CD14-positive monocyte (primary cell): Measurements from ENCODE around the gene NCL. TPM values are rescaled to one million over a fixed set of nuclear protein-coding genes. Genes with fewer than 3 reads are reported as not detected.

ENCODE experiments used
- DNase-seq, 3 donors: peaks; one replicate each; pipeline ENCODE4 v3.0.0-alpha.2; 2011 to 2022
- H2AFZ ChIP-seq: 2 replicates; pipeline ENCODE4 v1.6.0; 2012; ENCODE audit warnings: mild to moderate bottlenecking, low read depth, low read length, inconsistent platforms; ENCODE audit not compliant: insufficient read depth, poor library complexity, severe bottlenecking
- H3K27ac ChIP-seq, 2 donors: 1 replicate in 1 of 2; 2 replicates in 1 of 2; pipeline ENCODE4 v1.5.1; 2012 to 2013; ENCODE audit warnings: low read length in 2 of 2, control low read depth in 1 of 2, inconsistent platforms in 1 of 2, low read depth in 1 of 2, mild to moderate bottlenecking in 1 of 2
- H3K27me3 ChIP-seq, 2 donors: one replicate each; pipeline versions ENCODE4 v1.6.0 to v1.6.1; 2011 to 2013; ENCODE audit warnings: low read length in 2 of 2; ENCODE audit not compliant: control insufficient read depth in 2 of 2, insufficient read depth in 2 of 2
- H3K36me3 ChIP-seq, 2 donors: replicated peaks in 1 of 2; 1 replicate in 1 of 2; 2 replicates in 1 of 2; pipeline versions ENCODE4 v1.5.1 to v1.6.1; 2012 to 2013; ENCODE audit warnings: low read length in 2 of 2, control low read depth in 1 of 2, inconsistent platforms in 1 of 2, mild to moderate bottlenecking in 1 of 2; ENCODE audit not compliant: insufficient read depth in 2 of 2, control insufficient read depth in 1 of 2
- H3K4me1 ChIP-seq, 2 donors: 1 replicate in 1 of 2; 2 replicates in 1 of 2; pipeline versions ENCODE4 v1.5.1 to v1.6.1; 2012 to 2013; ENCODE audit warnings: low read length in 2 of 2, control low read depth in 1 of 2, inconsistent platforms in 1 of 2, mild to moderate bottlenecking in 1 of 2, moderate library complexity in 1 of 2; ENCODE audit not compliant: insufficient read depth in 2 of 2, control insufficient read depth in 1 of 2
- H3K4me2 ChIP-seq: replicated peaks from 2 replicates; pipeline ENCODE3; 2012; ENCODE audit warnings: low read length, moderate library complexity, mild to moderate bottlenecking; ENCODE audit not compliant: poor library complexity, severe bottlenecking; ENCODE audit errors: extremely low read depth
- H3K4me3 ChIP-seq, 3 experiments: fragments of 200-600 bp in 1 of 3; sonication (generic) in 1 of 3; replicated peaks in 1 of 3; 1 replicate in 2 of 3; 2 replicates in 1 of 3; pipeline ENCODE4 v1.5.1; 2011 to 2013; ENCODE audit warnings: low read length in 3 of 3, mild to moderate bottlenecking in 3 of 3, control low read depth in 2 of 3, low read depth in 2 of 3, inconsistent platforms in 1 of 3, moderate library complexity in 1 of 3
- H3K79me2 ChIP-seq: 2 replicates; pipeline ENCODE4 v1.6.0; 2012; ENCODE audit warnings: mild to moderate bottlenecking, control low read depth, inconsistent platforms, low read length, moderate library complexity; ENCODE audit not compliant: insufficient read depth
- H3K9ac ChIP-seq: 2 replicates; pipeline ENCODE4 v1.6.0; 2017; ENCODE audit warnings: low read length, mild to moderate bottlenecking; ENCODE audit not compliant: insufficient read depth, poor library complexity, severe bottlenecking
- H3K9me3 ChIP-seq, 2 donors: replicated peaks in 1 of 2; 1 replicate in 1 of 2; 2 replicates in 1 of 2; pipeline versions ENCODE4 v1.5.1 to v1.6.1; 2012 to 2013; ENCODE audit warnings: low read length in 2 of 2, control low read depth in 1 of 2; ENCODE audit not compliant: control insufficient read depth in 1 of 2, insufficient read depth in 1 of 2
- H4K20me1 ChIP-seq: 2 replicates; pipeline ENCODE4 v1.6.0; 2012; ENCODE audit warnings: mild to moderate bottlenecking, low read length, control low read depth, moderate library complexity; ENCODE audit not compliant: insufficient read depth
- H3K27ac Mint-ChIP-seq, 7 donors: one replicate each; pipeline ENCODE4 v1.8.0; 2020; ENCODE audit warnings: mild to moderate bottlenecking in 7 of 7, mixed read lengths in 7 of 7, moderate library complexity in 6 of 7, inconsistent platforms in 2 of 7
- H3K27me3 Mint-ChIP-seq, 3 donors: one replicate each; pipeline ENCODE4 v1.8.0; 2021 to 2022; ENCODE audit warnings: low read depth in 3 of 3, mild to moderate bottlenecking in 3 of 3, mixed read lengths in 3 of 3, moderate library complexity in 3 of 3, inconsistent platforms in 1 of 3
- H3K36me3 Mint-ChIP-seq, 2 donors: one replicate each; pipeline ENCODE4 v1.8.0; 2020; ENCODE audit warnings: mixed read lengths in 2 of 2, inconsistent platforms in 1 of 2, mild to moderate bottlenecking in 1 of 2
- H3K4me1 Mint-ChIP-seq: one replicate; pipeline ENCODE4 v1.8.0; 2020; ENCODE audit warnings: mild to moderate bottlenecking, mixed read lengths
- H3K4me3 Mint-ChIP-seq, 2 donors: one replicate each; pipeline ENCODE4 v1.8.0; 2020; ENCODE audit warnings: mild to moderate bottlenecking in 2 of 2, mixed read lengths in 2 of 2, moderate library complexity in 1 of 2
- H3K9me3 Mint-ChIP-seq, 7 donors: one replicate each; pipeline ENCODE4 v1.8.0; 2020 to 2022; ENCODE audit warnings: mixed read lengths in 7 of 7, mild to moderate bottlenecking in 6 of 7, moderate library complexity in 6 of 7, inconsistent platforms in 2 of 7
- WGBS: methylation state at CpG from one replicate; pipeline ENCODE4 v1.1.5; 2013; ENCODE audit warnings: missing lambda C conversion rate; ENCODE audit not compliant: insufficient coverage; 5-methylcytosine and 5-hydroxymethylcytosine counted together
- intact Hi-C, 2 donors: fragments of 100-400 bp; cut with micrococcal nuclease; formaldehyde crosslinking; loops; one replicate each; pipeline versions ENCODE4 v1.15.0 to v1.15.1; 2023
- polyA plus RNA-seq, 3 donors: library from polyadenylated mRNA; depleted of rRNA in 1 of 3; unstranded in 2 of 3; stranded (reverse) in 1 of 3; fragments of 300-500 nt in 2 of 3; fragments of >200 nt in 1 of 3; fragmentation: Illumina TruSeq in 2 of 3; gene quantifications; 1 replicate in 2 of 3; 2 replicates in 1 of 3; pipeline ENCODE4 v1.2.3, GENCODE V29; 2012 to 2021
- TF ChIP-seq, protein P1 (sequence below): fragments of 200-600 bp; IDR thresholded peaks from one replicate; pipeline ENCODE4 v1.8.0; 2022; ENCODE audit warnings: antibody characterized with exemption, mild to moderate bottlenecking

The NCL gene
- polyA plus RNA-seq, 3 donors: 26.2 to 143 (median 106) TPM

- peaks cover 8 to 21% of the 10 kb centered on the region in 2 donors for H3K27me3 ChIP-seq
- intact Hi-C loops: loop anchor here (5.0 kb wide), 2 partner anchors 114 to 184 kb away; no protein-coding TSS in a partner anchor
Measured at GRCh38 chr2:231411237-231411636, 53.0 kb downstream of the NCL start.

GRCh38 chr2:231410293-231411004, 53.8 kb downstream of the NCL start:
- H3K4me1 Mint-ChIP-seq: peaks cover 18% of the 10 kb centered on the region
- Histone ChIP-seq H3K79me2 (no peaks in the 10 kb centered on the region), H3K4me2 (no peak overlapping the region), H3K27me3 (peaks cover 8 to 21% of the 10 kb centered on the region in 2 donors), H3K4me1 (peaks cover 10 to 13% of the 10 kb centered on the region in 2 donors), H3K36me3 (no peaks in the 10 kb centered on the region), H3K9ac (no peak overlapping the region), H2AFZ (no peak overlapping the region), H3K27ac (no peak overlapping the region), H3K4me3 (no peak overlapping the region), H4K20me1 (no peaks in the 10 kb centered on the region), H3K9me3 (peaks cover 11 to 15% of the 10 kb centered on the region in 2 donors)
- peak overlapping the region in 1 of 2 donors; percentile 44 for H3K4me3 Mint-ChIP-seq
- TF ChIP-seq, protein P1, sequence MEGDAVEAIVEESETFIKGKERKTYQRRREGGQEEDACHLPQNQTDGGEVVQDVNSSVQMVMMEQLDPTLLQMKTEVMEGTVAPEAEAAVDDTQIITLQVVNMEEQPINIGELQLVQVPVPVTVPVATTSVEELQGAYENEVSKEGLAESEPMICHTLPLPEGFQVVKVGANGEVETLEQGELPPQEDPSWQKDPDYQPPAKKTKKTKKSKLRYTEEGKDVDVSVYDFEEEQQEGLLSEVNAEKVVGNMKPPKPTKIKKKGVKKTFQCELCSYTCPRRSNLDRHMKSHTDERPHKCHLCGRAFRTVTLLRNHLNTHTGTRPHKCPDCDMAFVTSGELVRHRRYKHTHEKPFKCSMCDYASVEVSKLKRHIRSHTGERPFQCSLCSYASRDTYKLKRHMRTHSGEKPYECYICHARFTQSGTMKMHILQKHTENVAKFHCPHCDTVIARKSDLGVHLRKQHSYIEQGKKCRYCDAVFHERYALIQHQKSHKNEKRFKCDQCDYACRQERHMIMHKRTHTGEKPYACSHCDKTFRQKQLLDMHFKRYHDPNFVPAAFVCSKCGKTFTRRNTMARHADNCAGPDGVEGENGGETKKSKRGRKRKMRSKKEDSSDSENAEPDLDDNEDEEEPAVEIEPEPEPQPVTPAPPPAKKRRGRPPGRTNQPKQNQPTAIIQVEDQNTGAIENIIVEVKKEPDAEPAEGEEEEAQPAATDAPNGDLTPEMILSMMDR: peak; percentile 41
- intact Hi-C loops: loop anchor here (5.0 kb wide), 2 partner anchors 113 to 183 kb away; no protein-coding TSS in a partner anchor
- no peaks in the 10 kb centered on the region for H3K36me3 Mint-ChIP-seq
- peaks cover 12 to 26% (median 18%) of the 10 kb centered on the region in 7 donors for H3K9me3 Mint-ChIP-seq
- WGBS: 92% methylated on average over 5 of the region's 6 CpGs
- DNase-seq: no peak
- no peak overlapping the region for H3K27ac Mint-ChIP-seq
- peaks cover 21 to 30% (median 23%) of the 10 kb centered on the region in 3 donors for H3K27me3 Mint-ChIP-seq

More at GRCh38 chr2:231411237-231411636, 53.0 kb downstream of the NCL start:
- Histone ChIP-seq H3K9ac (no peak overlapping the region), H3K36me3 (no peaks in the 10 kb centered on the region), H3K4me2 (no peak overlapping the region), H4K20me1 (no peaks in the 10 kb centered on the region), H3K4me1 (peaks cover 6 to 13% of the 10 kb centered on the region in 2 donors), H3K4me3 (no peak overlapping the region), H3K79me2 (no peaks in the 10 kb centered on the region), H2AFZ (no peak overlapping the region), H3K27ac (no peak overlapping the region), H3K9me3 (peaks cover 11 to 15% of the 10 kb centered on the region in 2 donors)
- peaks cover 11% of the 10 kb centered on the region for H3K4me1 Mint-ChIP-seq
- 89% methylated on average over 1 of the region's 3 CpGs for WGBS
- H3K27ac Mint-ChIP-seq: no peak overlapping the region
- no peak overlapping the region for H3K4me3 Mint-ChIP-seq
- H3K27me3 Mint-ChIP-seq: peaks cover 21 to 30% (median 23%) of the 10 kb centered on the region in 3 donors
- DNase-seq: no peak
- peaks cover 12 to 26% (median 18%) of the 10 kb centered on the region in 7 donors for H3K9me3 Mint-ChIP-seq
- TF ChIP-seq, protein P1: no peak
- H3K36me3 Mint-ChIP-seq: no peaks in the 10 kb centered on the region
